HG02678 (cell line): ENCODE data around the gene ZNF468.
"Not testable (repeated sequence)": the region's sequence is repeated elsewhere in the genome, so short reads cannot be mapped to it uniquely, and the experiment has no call there.

Experiments used
- ATAC-seq: cut with Tn5 transposase; IDR thresholded peaks from one replicate; pipeline ENCODE4 v1.9.1; 2021; ENCODE audit warnings: mild to moderate bottlenecking, moderate library complexity; ENCODE audit not compliant: unreplicated experiment

Gene ZNF468

GRCh38 chr19:52829866-52830265, 27.6 kb downstream of the ZNF468 start:
- ATAC-seq: not testable (repeated sequence)

DNA sequence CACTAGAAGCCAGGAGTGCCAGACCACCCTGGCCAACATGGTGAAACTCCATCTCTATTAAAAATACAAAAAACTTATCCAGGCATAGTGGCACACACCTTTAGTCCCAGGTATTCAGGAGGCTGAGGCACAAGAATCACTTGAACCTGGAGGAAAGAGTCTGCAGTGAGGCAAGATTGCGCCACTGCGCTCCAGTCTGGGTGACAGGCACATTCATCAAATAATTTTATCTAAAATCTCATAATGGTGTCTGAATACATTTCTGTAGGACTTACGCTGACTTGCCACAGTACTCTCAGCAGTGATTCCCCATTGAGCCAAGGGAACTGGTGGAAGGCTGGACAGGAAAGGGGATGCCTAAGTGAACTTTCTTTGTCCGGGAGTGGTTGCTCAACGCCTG, 31.7 kb downstream of the ZNF468 start:
- ATAC-seq: no peak

- no peak for ATAC-seq
These were observed 33.7 kb downstream of the ZNF468 start for GRCh38 chr19:52823676-52824075.

DNA sequence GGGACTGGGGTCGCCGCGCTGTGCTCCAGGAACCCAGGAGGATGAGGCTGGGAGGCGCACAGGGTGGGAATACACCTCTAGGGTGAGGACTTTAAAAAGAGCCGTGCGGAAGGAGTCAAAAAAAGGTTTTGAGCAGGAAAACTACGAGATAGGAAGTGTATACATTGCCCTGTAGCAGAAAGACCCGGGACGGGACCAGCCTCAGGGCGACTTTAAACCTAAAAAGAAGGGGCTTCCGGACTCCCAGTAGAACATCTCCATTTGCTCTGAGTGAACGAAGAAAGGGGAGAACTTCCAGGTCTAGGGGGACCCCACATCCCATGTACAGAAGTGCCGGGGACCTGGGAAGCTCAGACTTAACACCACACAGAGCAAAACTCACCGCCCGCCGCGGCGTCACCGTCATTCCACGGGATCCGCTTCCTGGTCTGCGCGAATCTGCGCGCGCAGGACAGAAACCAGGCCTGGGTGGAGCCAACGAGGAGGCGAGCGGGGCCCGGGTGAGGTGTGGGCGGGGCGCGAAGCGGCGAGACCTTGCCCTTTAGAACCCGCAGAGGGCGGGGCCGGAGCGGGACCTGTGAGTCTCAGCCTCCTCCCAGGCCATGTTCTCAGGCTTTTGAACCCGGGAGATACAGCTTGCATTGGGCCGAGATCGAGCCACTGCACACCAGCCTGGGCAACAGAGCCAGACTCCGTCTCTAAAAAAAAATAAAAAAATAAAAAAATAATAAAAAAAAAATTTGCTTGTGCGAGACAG, 36.0 kb downstream of the ZNF468 start, which contains the start of gene ZNF28:
Gene ZNF28 (minus strand): TSS at position 430 of the 757 bp plus-strand sequence. CDS start 3,675 bp downstream, outside the sequence.
- ATAC-seq: peak; percentile 97

DNA sequence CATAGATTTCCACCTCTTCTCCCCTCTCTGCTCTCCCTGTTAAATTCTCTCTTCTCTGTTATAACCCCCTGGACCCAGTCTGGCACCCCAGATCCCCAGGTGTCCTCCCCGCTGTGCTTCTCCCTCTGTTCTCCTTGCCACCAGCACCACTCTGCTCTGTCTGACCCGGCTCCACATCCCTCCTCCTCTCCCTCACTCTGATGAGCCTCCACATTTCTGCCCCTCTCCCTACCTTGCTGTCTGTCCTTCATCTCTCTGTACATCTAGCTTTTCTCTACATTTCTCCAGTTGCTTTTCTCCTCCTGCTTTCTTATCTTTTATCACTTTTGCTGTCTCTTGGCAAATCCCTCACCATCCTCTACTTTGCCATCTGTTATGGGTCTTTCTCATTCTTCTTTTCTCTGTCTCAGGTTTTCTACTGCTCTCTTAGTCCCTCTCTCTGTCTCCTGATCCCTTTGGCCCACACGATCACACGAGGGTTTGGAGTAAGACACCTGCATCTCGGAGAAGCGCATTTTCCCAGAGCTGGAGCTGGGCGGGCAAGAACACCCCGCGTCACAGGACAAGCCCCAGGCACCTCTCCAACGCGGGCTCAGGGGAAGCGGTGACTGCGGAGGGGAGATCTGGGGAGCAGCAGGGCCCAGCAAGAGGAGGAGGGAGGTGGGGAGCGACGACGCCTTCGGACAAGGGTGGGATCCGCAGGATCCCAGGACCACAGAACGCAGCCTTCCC, 36.8 kb downstream of the ZNF468 start:
- peak; percentile 18 for ATAC-seq

GRCh38 chr19:52809801-52810200, 47.6 kb downstream of the ZNF468 start:
- ATAC-seq: no peak

- not testable (repeated sequence) for ATAC-seq
These were observed 57.3 kb downstream of the ZNF468 start for GRCh38 chr19:52799950-52800640.

DNA sequence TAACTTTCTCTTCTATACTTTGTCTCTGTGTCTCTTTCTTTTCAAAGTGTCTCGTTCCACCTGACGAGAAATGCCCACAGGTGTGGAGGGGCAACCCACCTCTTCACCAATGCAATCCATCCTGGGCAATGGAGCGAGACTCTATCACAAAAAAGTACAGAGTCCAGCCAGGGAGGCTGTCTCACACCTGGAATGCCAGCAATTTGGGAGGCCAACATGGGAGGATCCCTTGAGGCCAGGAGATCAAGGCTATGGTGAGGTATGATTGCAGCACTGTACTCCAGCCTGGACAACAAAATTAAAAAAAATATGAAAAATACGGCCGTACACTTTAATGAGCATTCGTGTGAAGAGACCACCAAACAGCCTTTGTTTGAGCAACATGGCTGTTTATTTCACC, 68.0 kb downstream of the ZNF468 start:
- no peak for ATAC-seq
